AG04450 (cell line): ENCODE measurements around the gene ASAH2B. TPM values are rescaled to one million over a fixed set of nuclear protein-coding genes. Genes with fewer than 3 reads are reported as not detected.
"Not testable (repeated sequence)": the region's sequence is repeated elsewhere in the genome, so short reads cannot be mapped to it uniquely, and the experiment has no call there.

ENCODE experiments used
- CTCF ChIA-PET: fragments of 300-600, 350-600 bp; formaldehyde crosslinking; extraction: SDS; loops from one replicate; lab custom pipeline; 2022; ENCODE audit warnings: antibody characterized with exemption, inconsistent platforms; lab: Charles Lee
- POLR2A ChIA-PET: fragments of 350-600 bp; formaldehyde crosslinking; extraction: SDS; loops from one replicate; lab custom pipeline; 2021; ENCODE audit warnings: antibody characterized with exemption, inconsistent platforms; lab: Yijun Ruan, JAX
- DNase-seq: peaks from one replicate; pipeline ENCODE4 v3.0.0-alpha.2; 2011; ENCODE audit warnings: low read depth, low spot score
- H3K27ac ChIP-seq: one replicate; pipeline ENCODE4 v1.5.1; 2012; ENCODE audit warnings: low read depth, low read length, control low read depth
- H3K27me3 ChIP-seq: one replicate; pipeline ENCODE4 v1.6.0; 2012; ENCODE audit warnings: low read length; ENCODE audit not compliant: control insufficient read depth, insufficient read depth
- H3K4me3 ChIP-seq: 2 replicates; pipeline ENCODE4 v1.5.1; 2011; ENCODE audit warnings: mild to moderate bottlenecking, low read depth, low read length, control low read depth
- H3K9me3 ChIP-seq: 2 replicates; pipeline ENCODE4 v1.5.1; 2012; ENCODE audit warnings: low read length; ENCODE audit not compliant: control insufficient read depth, insufficient read depth
- polyA plus RNA-seq: library from polyadenylated mRNA; depleted of rRNA; stranded (reverse); fragments of >200 nt; gene quantifications from 2 replicates; pipeline ENCODE4 v1.2.3, GENCODE V29; 2011
- TF ChIP-seq, protein P1 (sequence below): IDR thresholded peaks from 2 replicates; pipeline ENCODE4 v1.5.1; 2011; ENCODE audit warnings: low read depth, low read length, control low read depth, inconsistent platforms

The ASAH2B gene
- polyA plus RNA-seq, 1 experiment, result 4.8 TPM

DNA sequence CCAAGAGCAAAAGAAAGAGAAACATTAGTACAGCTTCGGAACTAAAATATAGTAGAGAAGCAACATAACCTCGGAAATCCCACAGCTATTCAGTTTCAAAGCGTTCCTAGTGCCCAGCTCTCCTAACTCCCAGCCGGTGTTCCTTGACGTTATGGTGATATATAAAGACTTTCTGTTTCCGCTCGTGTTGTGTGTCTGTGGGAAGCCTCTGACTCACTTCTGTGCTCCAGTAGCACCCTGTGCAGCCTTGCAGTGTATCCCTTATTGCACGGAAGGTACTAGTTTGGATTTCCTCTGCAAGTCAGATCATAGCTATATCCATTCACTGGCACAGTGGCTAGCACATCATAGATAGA is 535 bp downstream of the ASAH2B start:
- Histone ChIP-seq H3K4me3 (peak overlapping the region; percentile 92), H3K9me3 (no peaks in the 10 kb centered on the region; the same call in 1 of the 2 replicates), H3K27me3 (no peaks in the 10 kb centered on the region), H3K27ac (peak overlapping the region; percentile 88)
- ChIA-PET POLR2A (interaction anchor here (1.0 kb wide), 1 partner anchor 135 kb away, joined by 3 read pairs; no protein-coding TSS in a partner anchor), CTCF (no interaction called here)
- DNase-seq, result no peak
- TF ChIP-seq, protein P1, sequence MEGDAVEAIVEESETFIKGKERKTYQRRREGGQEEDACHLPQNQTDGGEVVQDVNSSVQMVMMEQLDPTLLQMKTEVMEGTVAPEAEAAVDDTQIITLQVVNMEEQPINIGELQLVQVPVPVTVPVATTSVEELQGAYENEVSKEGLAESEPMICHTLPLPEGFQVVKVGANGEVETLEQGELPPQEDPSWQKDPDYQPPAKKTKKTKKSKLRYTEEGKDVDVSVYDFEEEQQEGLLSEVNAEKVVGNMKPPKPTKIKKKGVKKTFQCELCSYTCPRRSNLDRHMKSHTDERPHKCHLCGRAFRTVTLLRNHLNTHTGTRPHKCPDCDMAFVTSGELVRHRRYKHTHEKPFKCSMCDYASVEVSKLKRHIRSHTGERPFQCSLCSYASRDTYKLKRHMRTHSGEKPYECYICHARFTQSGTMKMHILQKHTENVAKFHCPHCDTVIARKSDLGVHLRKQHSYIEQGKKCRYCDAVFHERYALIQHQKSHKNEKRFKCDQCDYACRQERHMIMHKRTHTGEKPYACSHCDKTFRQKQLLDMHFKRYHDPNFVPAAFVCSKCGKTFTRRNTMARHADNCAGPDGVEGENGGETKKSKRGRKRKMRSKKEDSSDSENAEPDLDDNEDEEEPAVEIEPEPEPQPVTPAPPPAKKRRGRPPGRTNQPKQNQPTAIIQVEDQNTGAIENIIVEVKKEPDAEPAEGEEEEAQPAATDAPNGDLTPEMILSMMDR, result no peak

DNA sequence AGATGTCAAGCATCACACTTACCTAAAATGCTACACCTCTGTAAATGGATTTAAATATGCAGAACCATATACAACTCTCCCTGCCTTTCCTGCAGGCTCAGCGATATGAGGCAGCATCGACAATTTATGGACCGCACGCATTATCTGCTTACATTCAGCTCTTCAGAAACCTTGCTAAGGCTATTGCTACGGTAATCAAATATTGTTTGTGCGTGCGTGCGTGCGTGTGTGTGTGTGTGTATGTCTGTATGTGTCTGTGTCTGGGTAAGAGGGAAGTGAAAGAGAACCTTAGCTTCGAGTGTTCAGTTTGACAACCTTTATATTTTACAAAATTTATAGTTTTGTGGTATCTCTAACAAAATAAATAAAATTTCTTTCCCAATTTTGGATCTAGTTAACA is 3.1 kb downstream of the ASAH2B start:
- H3K9me3 ChIP-seq, DNase-seq, H3K27ac ChIP-seq, H3K4me3 ChIP-seq, POLR2A ChIA-PET, H3K27me3 ChIP-seq, CTCF ChIA-PET: not testable (repeated sequence)

DNA sequence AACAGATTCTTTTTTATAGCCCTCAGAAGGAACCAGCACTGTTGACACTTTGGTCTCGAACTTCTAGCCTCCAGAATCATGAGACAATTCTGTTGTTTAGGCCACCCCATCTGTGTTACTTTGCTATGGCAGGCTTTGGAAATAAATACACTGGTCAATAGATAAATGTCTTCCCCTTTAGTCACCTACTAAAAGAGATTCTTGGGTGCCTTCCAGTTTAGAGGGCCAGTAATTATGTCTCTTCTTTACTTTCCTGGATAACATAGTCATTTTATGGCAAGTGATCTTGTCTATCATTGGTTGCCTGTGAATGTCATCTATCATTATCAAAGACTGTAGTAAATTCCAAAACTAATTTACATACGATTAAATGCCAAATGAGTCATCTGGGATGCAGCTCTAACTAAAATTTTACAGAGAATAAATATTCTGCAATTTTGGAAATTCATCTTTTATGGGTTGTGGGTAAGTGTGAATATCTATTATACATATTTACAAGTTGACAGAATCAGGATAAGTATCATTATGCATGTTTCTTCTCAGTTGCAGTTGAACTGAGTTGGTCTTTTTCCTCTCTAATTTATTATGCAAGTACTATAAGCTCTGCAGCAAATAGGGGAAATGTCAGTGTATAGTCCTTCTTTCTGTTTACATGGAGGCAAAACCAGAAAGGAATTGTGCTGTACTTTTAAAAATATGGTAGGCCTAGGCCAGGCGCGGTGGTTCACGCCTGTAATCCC is 27.2 kb downstream of the ASAH2B start:
- H3K27ac ChIP-seq, H3K9me3 ChIP-seq, POLR2A ChIA-PET, H3K4me3 ChIP-seq, CTCF ChIA-PET, H3K27me3 ChIP-seq: not testable (repeated sequence)
- DNase-seq, result peak; percentile 8

DNA sequence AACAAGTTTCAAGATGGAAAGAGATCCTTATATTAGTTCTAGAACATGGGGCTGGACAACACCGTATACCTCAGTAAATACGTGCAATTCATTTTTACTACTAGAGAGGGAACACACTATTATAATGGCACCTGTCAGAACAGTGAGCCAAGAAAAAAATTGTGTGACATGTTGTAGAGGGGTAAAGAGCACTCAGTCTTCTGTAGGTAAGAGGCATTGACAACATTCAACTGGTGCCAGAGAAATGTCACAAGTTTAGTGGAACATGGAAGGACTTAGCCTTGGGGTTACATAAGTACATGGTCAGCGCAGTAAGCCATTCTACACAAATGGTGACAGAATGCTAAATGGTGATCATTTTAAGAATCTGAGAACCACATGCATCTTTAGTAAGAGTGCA is 32.3 kb downstream of the ASAH2B start:
- POLR2A ChIA-PET, DNase-seq, H3K9me3 ChIP-seq, H3K4me3 ChIP-seq, CTCF ChIA-PET, H3K27ac ChIP-seq, H3K27me3 ChIP-seq: not testable (repeated sequence)

DNA sequence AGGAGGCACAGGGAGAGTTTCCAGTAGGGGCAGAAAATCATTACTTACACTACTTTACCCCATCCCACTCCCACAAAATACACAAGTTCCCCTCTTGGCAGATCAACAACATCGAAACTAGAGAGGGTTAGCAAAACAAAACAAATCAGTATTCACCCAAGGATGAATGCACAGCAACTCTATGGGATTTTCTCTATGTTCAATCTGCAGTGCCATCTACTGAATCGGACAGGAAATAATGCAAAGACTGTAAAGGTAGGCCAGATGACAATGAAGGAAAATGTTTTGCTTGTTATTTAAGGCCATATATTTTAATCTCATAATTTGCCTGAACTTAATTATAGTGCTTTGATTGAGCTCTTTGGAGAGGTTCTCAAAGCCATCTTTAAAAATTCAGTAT is 35.1 kb downstream of the ASAH2B start:
- H3K9me3 ChIP-seq, CTCF ChIA-PET, H3K27me3 ChIP-seq, DNase-seq, H3K4me3 ChIP-seq, H3K27ac ChIP-seq, POLR2A ChIA-PET: not testable (repeated sequence)

DNA sequence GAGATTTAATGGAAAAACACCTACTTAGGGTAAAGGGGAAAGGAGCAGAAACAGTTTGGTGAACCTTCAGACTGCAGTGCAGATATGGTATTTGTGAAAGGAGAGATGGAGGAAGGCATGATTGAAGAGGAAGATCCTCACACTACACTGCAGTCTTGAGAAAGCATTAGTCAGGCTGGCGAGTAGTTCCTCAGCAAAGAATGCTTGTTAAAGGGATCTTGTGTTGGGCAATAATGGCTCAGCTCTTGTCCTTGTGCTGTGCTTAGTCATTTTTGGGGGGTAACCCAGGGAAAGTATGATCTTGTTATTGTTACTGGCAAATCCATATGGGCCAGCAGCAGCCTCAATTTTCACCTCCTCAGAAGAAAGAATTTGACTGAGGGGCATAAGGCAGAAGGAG is 40.3 kb downstream of the ASAH2B start:
- DNase-seq, H3K27ac ChIP-seq, H3K27me3 ChIP-seq, CTCF ChIA-PET, POLR2A ChIA-PET, H3K9me3 ChIP-seq, H3K4me3 ChIP-seq: not testable (repeated sequence)

DNA sequence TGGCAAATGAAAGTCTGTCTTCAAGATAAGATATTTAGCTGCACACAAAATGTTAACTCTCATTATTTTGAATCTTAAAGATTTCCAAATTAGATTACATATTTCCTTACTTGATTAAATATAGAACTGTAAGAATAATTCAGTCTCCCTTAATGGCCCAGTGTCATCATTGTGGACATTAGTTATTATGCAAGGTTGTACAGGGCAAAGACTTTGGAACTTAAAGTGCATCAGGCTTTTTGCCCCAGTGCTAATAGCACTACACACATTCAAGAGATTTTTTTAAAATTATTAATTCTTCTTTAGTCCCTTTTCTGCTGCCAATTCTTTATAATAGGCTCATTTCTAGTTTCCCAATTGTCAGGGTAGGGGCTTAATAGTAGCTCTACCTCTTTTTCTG is 42.3 kb downstream of the ASAH2B start:
- DNase-seq, POLR2A ChIA-PET, H3K9me3 ChIP-seq, H3K27ac ChIP-seq, CTCF ChIA-PET, H3K4me3 ChIP-seq, H3K27me3 ChIP-seq: not testable (repeated sequence)

DNA sequence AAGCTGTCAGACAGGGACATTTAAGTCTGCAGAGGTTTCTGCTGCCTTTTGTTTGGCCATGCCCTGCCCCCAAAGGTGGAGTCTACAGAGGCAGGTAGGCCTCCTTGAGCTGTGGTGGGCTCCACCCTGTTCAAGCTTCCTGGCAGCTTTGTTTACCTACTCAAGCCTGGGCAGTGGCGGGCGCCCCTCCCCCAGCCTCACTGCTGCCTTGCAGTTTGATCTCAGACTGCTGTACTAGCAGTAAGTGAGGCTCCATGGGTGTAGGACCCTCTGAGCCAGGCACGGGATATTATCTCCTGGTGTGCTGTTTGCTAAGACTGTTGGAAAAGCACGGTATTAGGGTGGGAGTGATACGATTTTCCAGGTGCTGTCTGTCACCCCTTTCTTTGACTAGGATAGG is 48.2 kb downstream of the ASAH2B start:
- H3K27me3 ChIP-seq, H3K9me3 ChIP-seq, H3K4me3 ChIP-seq, CTCF ChIA-PET, DNase-seq, POLR2A ChIA-PET, H3K27ac ChIP-seq: not testable (repeated sequence)
